Right atrium auricular region (tissue), 2 donors: ENCODE data around the gene RAG1. TPM values are rescaled to one million over a fixed set of nuclear protein-coding genes. Genes with fewer than 3 reads are reported as not detected.

ENCODE experiments used
- DNase-seq: peaks from one replicate; pipeline ENCODE4 v3.0.0-alpha.2; 2019; ENCODE audit warnings: low spot score
- H3K27ac ChIP-seq, 2 donors: fragments of 200-600 bp; sonication (generic); 1 replicate in 1 of 2; 2 replicates in 1 of 2; pipeline ENCODE4 v1.5.1; 2016 to 2019
- H3K27me3 ChIP-seq, 2 donors: fragments of 200-600 bp; sonication (generic); one replicate each; pipeline versions ENCODE4 v1.5.1 to v1.6.0; 2017 to 2019
- H3K36me3 ChIP-seq: fragments of 200-600 bp; sonication (generic); one replicate; pipeline ENCODE4 v1.5.1; 2016
- H3K4me1 ChIP-seq, 2 donors: fragments of 200-600 bp; sonication (generic); one replicate each; pipeline versions ENCODE4 v1.5.1 to v1.6.0; 2017 to 2019
- H3K4me3 ChIP-seq, 2 donors: fragments of 200-600 bp; sonication (generic); 1 replicate in 1 of 2; 2 replicates in 1 of 2; pipeline ENCODE4 v1.5.1; 2017 to 2019; ENCODE audit warnings: mild to moderate bottlenecking in 1 of 2, moderate library complexity in 1 of 2
- H3K9me3 ChIP-seq, 2 donors: fragments of 200-600 bp; sonication (generic); one replicate each; pipeline ENCODE4 v1.5.1; 2019
- CTCF ChIP-seq, 2 donors: fragments of 200-600 bp; sonication (generic); IDR thresholded peaks; one replicate each; pipeline ENCODE4 v1.5.1; 2019; ENCODE audit warnings: antibody characterized with exemption in 2 of 2
- total RNA-seq, 2 donors: library from RNA; depleted of rRNA; stranded (reverse); fragments of >200 nt; gene quantifications; one replicate each; pipeline ENCODE4 v1.1.0, GENCODE V29; 2016

The RAG1 gene
- total RNA-seq, 2 donors from 2014 or later = 0.41 to 1.5 TPM

DNA sequence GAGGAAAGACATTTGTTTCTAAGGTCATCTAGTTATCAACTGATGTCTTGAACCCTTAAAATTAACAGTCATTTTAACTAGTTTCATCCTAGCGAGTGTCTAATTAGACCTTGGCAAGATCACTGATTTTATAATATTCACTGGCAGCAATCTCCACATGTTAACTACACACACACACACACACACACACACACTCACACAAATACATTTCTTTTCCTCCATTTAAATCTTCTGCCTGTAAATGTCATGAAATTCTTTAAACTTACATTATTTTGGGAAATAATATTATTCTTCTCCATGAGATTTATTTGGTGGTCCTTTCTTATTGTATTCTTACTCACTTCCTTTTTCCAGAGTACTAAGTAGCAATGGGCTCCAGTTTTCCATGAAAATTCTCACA lies 23.6 kb downstream of the RAG1 start:
- no peak for DNase-seq
- Histone ChIP-seq H3K4me1 (peaks cover 0 to 13% of the 10 kb centered on the region in 2 donors), H3K27ac (no peak overlapping the region), H3K9me3 (no peaks in the 10 kb centered on the region), H3K4me3 (no peak overlapping the region), H3K27me3 (no peaks in the 10 kb centered on the region), H3K36me3 (no peaks in the 10 kb centered on the region)
- TF ChIP-seq CTCF (IDR thresholded peaks at IDR 0.05) = no peak

GRCh38 chr11:36594316-36594989 lies 26.6 kb downstream of the RAG1 start, which contains the start of gene IFTAP:
TSS of gene IFTAP (plus strand) at chr11:36594502. CDS start at chr11:36610104, 15,602 bp downstream.
- peak; percentile 61 for DNase-seq
- H3K27me3 ChIP-seq = no peaks in the 10 kb centered on the region
- H3K27ac ChIP-seq = peak within 1 kb of the TSS; percentile 66 to 72
- H3K4me1 ChIP-seq = peaks cover 0 to 13% of the 10 kb centered on the region in 2 donors
- TF ChIP-seq CTCF (IDR thresholded peaks at IDR 0.05) = no peak
- peak within 1 kb of the TSS; percentile 81 to 85 for H3K4me3 ChIP-seq
- H3K36me3 ChIP-seq = no peaks in the 10 kb centered on the region
- no peaks in the 10 kb centered on the region for H3K9me3 ChIP-seq

DNA sequence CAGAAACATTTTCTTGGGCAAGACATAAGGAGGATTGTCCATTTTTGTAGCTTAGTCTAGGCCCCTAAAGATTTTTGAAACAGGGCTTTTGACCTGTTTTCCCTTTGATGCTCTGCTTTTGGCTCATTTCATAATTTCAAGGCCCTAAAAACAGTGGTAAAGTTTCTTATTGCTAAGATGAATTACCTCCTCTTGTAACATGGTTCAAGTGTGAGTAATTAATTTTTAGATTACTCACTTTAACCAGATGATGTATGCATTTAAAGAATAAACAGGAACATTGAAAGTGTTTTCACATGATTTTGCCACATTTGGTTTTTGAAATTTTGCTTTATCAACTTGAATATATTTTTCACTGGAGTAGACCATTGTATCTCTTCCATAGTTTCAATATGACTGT lies 29.1 kb downstream of the RAG1 start:
- DNase-seq = no peak
- peaks cover 0 to 13% of the 10 kb centered on the region in 2 donors for H3K4me1 ChIP-seq
- H3K9me3 ChIP-seq = no peaks in the 10 kb centered on the region
- no peaks in the 10 kb centered on the region for H3K27me3 ChIP-seq
- TF ChIP-seq CTCF (IDR thresholded peaks at IDR 0.05) = no peak
- no peak overlapping the region for H3K4me3 ChIP-seq
- H3K36me3 ChIP-seq = no peaks in the 10 kb centered on the region
- H3K27ac ChIP-seq = no peak overlapping the region

- Histone ChIP-seq H3K27me3 (no peaks in the 10 kb centered on the region), H3K4me3 (no peak within 1 kb of the TSS), H3K4me1 (peaks cover 0 to 13% of the 10 kb centered on the region in 2 donors), H3K27ac (no peak within 1 kb of the TSS), H3K9me3 (no peaks in the 10 kb centered on the region), H3K36me3 (no peaks in the 10 kb centered on the region)
- TF ChIP-seq CTCF (IDR thresholded peaks at IDR 0.05) = no peak
- no peak for DNase-seq
These were observed 30.2 kb downstream of the RAG1 start, which contains the start of gene RAG2 for GRCh38 chr11:36598051-36598450. TSS of gene RAG2 (minus strand) at chr11:36598236. CDS start at chr11:36594168, 4,068 bp downstream.

DNA sequence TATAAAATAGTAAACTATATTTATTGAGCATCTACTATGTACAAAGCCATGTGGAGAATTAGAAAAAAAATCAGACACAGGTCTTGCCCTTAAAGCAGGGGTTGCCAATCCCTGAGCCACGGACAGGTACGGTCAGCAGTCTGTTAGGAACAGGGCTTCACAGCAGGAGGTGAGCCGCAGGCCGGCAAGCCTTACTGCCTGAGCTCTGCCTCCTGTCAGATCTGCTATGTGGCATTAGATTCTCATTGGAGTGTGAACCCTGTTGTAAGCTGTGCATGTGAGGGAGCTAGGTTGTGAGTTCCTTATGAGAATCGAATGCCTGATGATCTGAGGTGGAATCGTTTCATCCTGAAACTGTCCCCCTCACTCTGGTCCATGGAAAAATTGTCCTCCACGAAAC lies 32.4 kb downstream of the RAG1 start:
- no peak overlapping the region for H3K27ac ChIP-seq
- no peak for TF ChIP-seq CTCF (IDR thresholded peaks at IDR 0.05)
- no peaks in the 10 kb centered on the region for H3K9me3 ChIP-seq
- H3K4me1 ChIP-seq = peaks cover 0 to 7% of the 10 kb centered on the region in 2 donors
- H3K27me3 ChIP-seq = no peaks in the 10 kb centered on the region
- no peak for DNase-seq
- H3K36me3 ChIP-seq = no peaks in the 10 kb centered on the region
- no peak overlapping the region for H3K4me3 ChIP-seq

DNA sequence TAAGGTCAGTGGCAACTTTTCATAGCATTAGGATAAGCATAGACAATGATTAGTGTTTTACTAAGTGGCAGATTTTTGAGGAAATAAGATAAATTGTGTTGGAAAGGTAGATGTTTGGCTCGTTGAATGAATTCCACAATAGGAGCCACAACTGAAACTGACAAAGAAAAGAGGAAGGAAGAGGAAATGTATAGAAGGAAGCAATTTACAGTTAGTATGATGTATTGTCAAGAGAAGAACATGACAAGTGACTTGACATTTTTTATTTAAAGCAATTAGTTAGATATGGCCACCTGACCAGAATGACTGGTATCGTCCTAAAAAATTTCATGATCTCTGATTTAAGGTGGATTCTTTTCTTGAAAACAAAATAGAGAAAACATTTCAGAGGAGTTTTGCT lies 33.3 kb downstream of the RAG1 start:
- Histone ChIP-seq H3K9me3 (no peaks in the 10 kb centered on the region), H3K4me3 (no peak overlapping the region), H3K4me1 (no peaks in the 10 kb centered on the region), H3K36me3 (no peaks in the 10 kb centered on the region), H3K27ac (no peak overlapping the region), H3K27me3 (no peaks in the 10 kb centered on the region)
- no peak for DNase-seq
- no peak for TF ChIP-seq CTCF (IDR thresholded peaks at IDR 0.05)
